Hepatocyte (in vitro differentiated cells): ENCODE data around the gene CBX4. TPM values are rescaled to one million over a fixed set of nuclear protein-coding genes. Genes with fewer than 3 reads are reported as not detected.

Experiments used
- DNase-seq: peaks from one replicate; pipeline ENCODE4 v3.0.0-alpha.2; 2016; ENCODE audit warnings: low spot score
- H2AFZ ChIP-seq: fragments of 200-600 bp; sonication (generic); 2 replicates; pipeline ENCODE4 v1.6.0; 2016; ENCODE audit warnings: antibody characterized with exemption, mild to moderate bottlenecking
- H3K27ac ChIP-seq: fragments of 200-600 bp; sonication (generic); 2 replicates; pipeline ENCODE4 v1.5.1; 2016; ENCODE audit warnings: mild to moderate bottlenecking
- H3K27me3 ChIP-seq: fragments of 200-600 bp; sonication (generic); 2 replicates; pipeline ENCODE4 v1.6.1; 2016
- H3K36me3 ChIP-seq: fragments of 200-600 bp; sonication (generic); replicated peaks from 2 replicates; pipeline ENCODE4 v1.5.1; 2016; ENCODE audit warnings: low read depth; ENCODE audit not compliant: insufficient read depth
- H3K4me1 ChIP-seq: fragments of 200-600 bp; sonication (generic); 2 replicates; pipeline ENCODE4 v1.5.1; 2016; ENCODE audit warnings: mild to moderate bottlenecking, moderate library complexity; ENCODE audit not compliant: insufficient read depth
- H3K4me2 ChIP-seq: fragments of 200-600 bp; sonication (generic); 2 replicates; pipeline ENCODE4 v1.6.0; 2016
- H3K4me3 ChIP-seq: fragments of 200-600 bp; sonication (generic); 2 replicates; pipeline ENCODE4 v1.5.1; 2016; ENCODE audit warnings: mild to moderate bottlenecking
- H3K79me2 ChIP-seq: fragments of 200-600 bp; sonication (generic); 2 replicates; pipeline ENCODE4 v1.6.0; 2017; ENCODE audit warnings: mild to moderate bottlenecking
- H3K9me2 ChIP-seq: fragments of 200-600 bp; sonication (generic); replicated peaks from 2 replicates; pipeline ENCODE4 v1.6.0; 2017; ENCODE audit warnings: mild to moderate bottlenecking; ENCODE audit not compliant: insufficient read depth
- H3K9me3 ChIP-seq: fragments of 200-600 bp; sonication (generic); 2 replicates; pipeline ENCODE4 v1.5.1; 2016; ENCODE audit warnings: low read depth, mild to moderate bottlenecking
- H4K20me1 ChIP-seq: fragments of 200-600 bp; sonication (generic); 2 replicates; pipeline ENCODE4 v1.6.0; 2016; ENCODE audit warnings: mild to moderate bottlenecking; ENCODE audit not compliant: insufficient read depth, poor library complexity, severe bottlenecking
- CTCF ChIP-seq: fragments of 200-600 bp; sonication (generic); IDR thresholded peaks from 2 replicates; pipeline ENCODE4 v1.5.1; 2016; ENCODE audit warnings: antibody characterized with exemption, mild to moderate bottlenecking; ENCODE audit not compliant: poor library complexity
- EZH2 ChIP-seq: fragments of 200-600 bp; sonication (generic); IDR thresholded peaks from 2 replicates; pipeline ENCODE4 v1.6.1; 2016; ENCODE audit warnings: antibody characterized with exemption, mild to moderate bottlenecking, borderline replicate concordance
- EZH2phosphoT487 ChIP-seq: fragments of 200-600 bp; sonication (generic); IDR thresholded peaks from one replicate; pipeline ENCODE4 v1.6.1; 2018; ENCODE audit warnings: antibody characterized with exemption, mild to moderate bottlenecking, low read depth, moderate library complexity; ENCODE audit not compliant: unreplicated experiment, severe bottlenecking
- WGBS: methylation state at CpG from one replicate; pipeline ENCODE4 v1.1.6; 2016; ENCODE audit warnings: low lambda C conversion rate; ENCODE audit errors: missing lambda C conversion rate; 5-methylcytosine and 5-hydroxymethylcytosine counted together
- polyA plus RNA-seq: library from polyadenylated mRNA; unstranded; fragments of >200 nt; fragmentation: Nextera tagmentation; extraction: Ambion mirVana; gene quantifications from 2 replicates; pipeline ENCODE4 v1.2.1, GENCODE V29; 2016
- total RNA-seq: library from RNA; depleted of rRNA; stranded (reverse); fragments of >200 nt; gene quantifications from 2 replicates; pipeline ENCODE4 v1.2.3, GENCODE V29; 2014

The CBX4 gene
- total and polyA plus RNA-seq, 2 experiments from 2014 or later: 56.1 to 86.7 TPM

- Histone ChIP-seq H3K79me2 (no peaks in the 10 kb centered on the region), H2AFZ (no peak overlapping the region), H4K20me1 (no peaks in the 10 kb centered on the region), H3K9me3 (no peaks in the 10 kb centered on the region), H3K27ac (no peak overlapping the region), H3K27me3 (peaks cover 92% of the 10 kb centered on the region), H3K9me2 (no peaks in the 10 kb centered on the region), H3K4me3 (no peak overlapping the region), H3K36me3 (no peaks in the 10 kb centered on the region), H3K4me1 (peaks cover 18% of the 10 kb centered on the region), H3K4me2 (no peak overlapping the region)
- 45% methylated on average over 13 of the region's 13 CpGs for WGBS
- no peak for TF ChIP-seq EZH2phosphoT487
- no peak for TF ChIP-seq EZH2
- TF ChIP-seq CTCF: no peak
- no peak for DNase-seq
These were observed 32.1 kb downstream of the CBX4 start for GRCh38 chr17:79806863-79807720.

- 29% methylated on average over 4 of the region's 4 CpGs for WGBS
- Histone ChIP-seq H3K4me1 (peaks cover 13% of the 10 kb centered on the region), H3K9me3 (no peaks in the 10 kb centered on the region), H3K27me3 (peaks cover 92% of the 10 kb centered on the region), H3K4me2 (no peak overlapping the region), H3K79me2 (no peaks in the 10 kb centered on the region), H3K27ac (no peak overlapping the region), H2AFZ (no peak overlapping the region), H4K20me1 (no peaks in the 10 kb centered on the region), H3K36me3 (no peaks in the 10 kb centered on the region), H3K4me3 (no peak overlapping the region), H3K9me2 (no peaks in the 10 kb centered on the region)
- TF ChIP-seq EZH2 (no peak), EZH2phosphoT487 (no peak)
- DNase-seq: no peak
These were observed 32.8 kb downstream of the CBX4 start for GRCh38 chr17:79806446-79806760.

- no peak for TF ChIP-seq CTCF
- TF ChIP-seq EZH2: peak; percentile 4
- peak; percentile 75 for TF ChIP-seq EZH2phosphoT487
- Histone ChIP-seq H2AFZ (peak overlapping the region; percentile 33), H3K4me1 (peaks cover 12% of the 10 kb centered on the region), H3K27me3 (peaks cover 95% of the 10 kb centered on the region), H3K4me3 (no peak overlapping the region), H3K27ac (no peak overlapping the region), H3K9me3 (no peaks in the 10 kb centered on the region), H4K20me1 (no peaks in the 10 kb centered on the region), H3K4me2 (no peak overlapping the region), H3K36me3 (no peaks in the 10 kb centered on the region), H3K9me2 (no peaks in the 10 kb centered on the region), H3K79me2 (no peaks in the 10 kb centered on the region)
- WGBS: 15% methylated on average over 22 of the region's 22 CpGs
- DNase-seq: no peak
These were observed 34.2 kb downstream of the CBX4 start for GRCh38 chr17:79804856-79805696.
